Right lobe of liver (tissue), 6 donors: ENCODE results near the gene OS9. TPM values are rescaled to one million over a fixed set of nuclear protein-coding genes. Genes with fewer than 3 reads are reported as not detected.

Experiments used
- ATAC-seq, 4 donors: fragments of 200-7000 bp; cut with Tn5 transposase; one replicate each; pipeline ENCODE4 v1.9.1; 2020; ENCODE audit warnings: mild to moderate bottlenecking in 4 of 4, moderate library complexity in 4 of 4
- DNase-seq, 3 donors: peaks; one replicate each; pipeline ENCODE4 v3.0.0-alpha.2; 2020
- H3K27ac ChIP-seq, 3 donors: fragments of 200-600 bp; one replicate each; pipeline ENCODE4 v1.8.0; 2022
- H3K27me3 ChIP-seq, 2 donors: fragments of 200-600 bp; one replicate each; pipeline ENCODE4 v1.8.0; 2022
- H3K36me3 ChIP-seq, 4 donors: fragments of 200-600 bp; sonication (generic) in 1 of 4; one replicate each; pipeline versions ENCODE4 v1.5.1 to v1.8.0; 2017 to 2022; ENCODE audit warnings: control low read depth in 1 of 4
- H3K4me1 ChIP-seq, 4 donors: fragments of 200-600 bp; sonication (generic) in 1 of 4; one replicate each; pipeline versions ENCODE4 v1.5.1 to v1.8.0; 2017 to 2022; ENCODE audit warnings: control low read depth in 1 of 4
- H3K4me3 ChIP-seq, 3 donors: fragments of 200-600 bp; one replicate each; pipeline ENCODE4 v1.8.0; 2022
- H3K9me3 ChIP-seq, 4 donors: fragments of 200-600 bp; sonication (generic) in 1 of 4; one replicate each; pipeline versions ENCODE4 v1.5.1 to v1.8.0; 2017 to 2022; ENCODE audit warnings: control low read depth in 1 of 4
- CTCF ChIP-seq, 4 donors: fragments of 200-600 bp in 3 of 4; fragments of 450-650 bp in 1 of 4; IDR thresholded peaks; one replicate each; pipeline versions ENCODE4 v1.5.1 to v1.8.0; 2016 to 2022; ENCODE audit warnings: antibody characterized with exemption in 4 of 4, mild to moderate bottlenecking in 2 of 4
- POLR2A ChIP-seq: fragments of 450-650 bp; IDR thresholded peaks from one replicate; pipeline ENCODE4 v1.6.1; 2017; ENCODE audit warnings: antibody characterized with exemption, mild to moderate bottlenecking
- WGBS: methylation state at CpG from one replicate; pipeline ENCODE4 v1.1.6; 2018; ENCODE audit warnings: low coverage, low lambda C conversion rate; ENCODE audit not compliant: insufficient coverage; ENCODE audit errors: missing lambda C conversion rate; 5-methylcytosine and 5-hydroxymethylcytosine counted together
- intact Hi-C, 2 donors: fragments of 100-400 bp; cut with DNase I; formaldehyde crosslinking; loops; one replicate each; pipeline versions ENCODE4 v1.11.2 to v1.14.1; 2022
- total RNA-seq, 6 experiments: library from RNA; depleted of rRNA in 2 of 6; stranded (reverse); fragments of >200 nt in 2 of 6; fragmentation: NEBNext Ultra II Directional in 3 of 6; extraction: Animal tissue kit (Norgen Biotek cat#: 25700) in 3 of 6; gene quantifications; one replicate each; pipeline versions ENCODE4 v1.1.0 to v1.2.4, GENCODE V29; 2016 to 2023
- donor health status: DM: no; HTN: yes; CAD: no.
- donor health status: DM: no; HTN: no; CAD: no.
- donor health status: DM: no; HTN: no; CAD: no.
- donor health status: DM: no; HTN: yes; CAD: no.
- donor health status: DM: no; HTN: yes; CAD: no.

Gene OS9
- total RNA-seq, 6 experiments from 2014 or later: 179 to 245 (median 210) TPM

GRCh38 chr12:57726884-57727757, 33.2 kb downstream of the OS9 start:
- Histone ChIP-seq H3K4me1 (peaks cover 0 to 10% (median 0%) of the 10 kb centered on the region in 4 donors), H3K27ac (no peak overlapping the region), H3K36me3 (no peaks in the 10 kb centered on the region), H3K9me3 (no peaks in the 10 kb centered on the region), H3K27me3 (peaks cover 0 to 5% of the 10 kb centered on the region in 2 donors), H3K4me3 (peak overlapping the region; percentile 36 to 48 (median 43))
- WGBS: 31% methylated on average over 13 of the region's 76 CpGs
- TF ChIP-seq CTCF (IDR thresholded peaks at IDR 0.05) (peak in 1 of 4 donors; percentile 12), POLR2A (no peak)
- intact Hi-C loops: no loop called here
- DNase-seq (peak in 2 of 3 donors; percentile 55 to 64), ATAC-seq (peak; percentile 11 to 66 (median 24))

GRCh38 chr12:57727758-57728395, 33.9 kb downstream of the OS9 start:
- peaks cover 0 to 10% (median 0%) of the 10 kb centered on the region in 4 donors for H3K4me1 ChIP-seq
- H3K27me3 ChIP-seq: peaks cover 0 to 5% of the 10 kb centered on the region in 2 donors
- H3K27ac ChIP-seq: no peak overlapping the region
- intact Hi-C loops: no loop called here
- ATAC-seq (peak in 1 of 4 donors; percentile 27), DNase-seq (peak in 2 of 3 donors; percentile 44 to 55)
- no peaks in the 10 kb centered on the region for H3K9me3 ChIP-seq
- H3K36me3 ChIP-seq: no peaks in the 10 kb centered on the region
- TF ChIP-seq POLR2A: no peak
- TF ChIP-seq CTCF (IDR thresholded peaks at IDR 0.05): no peak
- WGBS: 36% methylated on average over 10 of the region's 21 CpGs
- no peak overlapping the region for H3K4me3 ChIP-seq

GRCh38 chr12:57729321-57729844, 35.5 kb downstream of the OS9 start:
- Histone ChIP-seq H3K9me3 (no peaks in the 10 kb centered on the region), H3K4me3 (no peak overlapping the region), H3K4me1 (peaks cover 0 to 10% (median 0%) of the 10 kb centered on the region in 4 donors), H3K27me3 (peaks cover 0 to 5% of the 10 kb centered on the region in 2 donors), H3K36me3 (no peaks in the 10 kb centered on the region), H3K27ac (no peak overlapping the region)
- TF ChIP-seq POLR2A: no peak
- TF ChIP-seq CTCF (IDR thresholded peaks at IDR 0.05): no peak
- intact Hi-C loops: no loop called here
- 41% methylated on average over 5 of the region's 5 CpGs for WGBS
- peak in 1 of 3 donors; percentile 38 for DNase-seq
- no peak for ATAC-seq

GRCh38 chr12:57730336-57731067, 36.6 kb downstream of the OS9 start:
- H3K9me3 ChIP-seq: no peaks in the 10 kb centered on the region
- no peaks in the 10 kb centered on the region for H3K36me3 ChIP-seq
- H3K27me3 ChIP-seq: peaks cover 0 to 5% of the 10 kb centered on the region in 2 donors
- DNase-seq: no peak
- WGBS: 77% methylated on average over 9 of the region's 13 CpGs
- no peak for ATAC-seq
- TF ChIP-seq POLR2A (no peak), CTCF (IDR thresholded peaks at IDR 0.05) (no peak)
- H3K4me1 ChIP-seq: peaks cover 0 to 14% (median 0%) of the 10 kb centered on the region in 4 donors
- H3K4me3 ChIP-seq: no peak overlapping the region
- intact Hi-C loops: no loop called here
- no peak overlapping the region for H3K27ac ChIP-seq
